GM21576 (cell line): ENCODE data around the gene TCF21.
"Not testable (repeated sequence)": the region's sequence is repeated elsewhere in the genome, so short reads cannot be mapped to it uniquely, and the experiment has no call there.

Source experiments
- ATAC-seq: cut with Tn5 transposase; IDR thresholded peaks from one replicate; pipeline ENCODE4 v1.9.1; 2021; ENCODE audit warnings: mild to moderate bottlenecking, moderate library complexity; ENCODE audit not compliant: unreplicated experiment

Gene TCF21

DNA sequence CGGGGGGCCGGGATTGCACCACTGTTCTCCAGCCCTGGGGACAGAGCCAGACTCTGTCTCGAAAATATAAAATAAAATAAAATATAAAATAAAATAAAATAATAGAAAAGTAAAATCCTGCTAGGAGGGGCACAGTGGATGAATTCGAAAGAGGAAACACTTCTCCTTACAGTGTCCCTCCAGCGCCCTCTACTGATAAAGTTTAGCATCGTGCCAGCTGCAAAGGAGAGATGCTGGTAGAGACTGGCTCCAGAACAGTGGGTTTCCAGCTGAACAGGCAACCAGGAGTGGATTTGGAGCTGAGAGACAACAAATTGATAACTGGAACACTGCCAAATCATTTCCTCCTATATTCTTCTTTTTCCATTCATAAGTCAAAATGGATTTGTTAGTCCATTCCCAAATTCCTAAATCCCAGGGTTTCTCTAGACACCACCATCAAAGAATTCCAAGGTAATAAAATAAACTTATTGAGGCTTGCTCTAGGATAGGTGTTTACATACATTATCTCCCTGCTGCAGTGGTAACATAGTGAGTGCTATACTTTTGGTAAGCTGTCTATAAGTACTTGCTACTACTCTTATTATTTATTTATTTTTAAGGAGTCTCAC lies 32.4 kb downstream of the TCF21 start:
- peak; percentile 52 for ATAC-seq

DNA sequence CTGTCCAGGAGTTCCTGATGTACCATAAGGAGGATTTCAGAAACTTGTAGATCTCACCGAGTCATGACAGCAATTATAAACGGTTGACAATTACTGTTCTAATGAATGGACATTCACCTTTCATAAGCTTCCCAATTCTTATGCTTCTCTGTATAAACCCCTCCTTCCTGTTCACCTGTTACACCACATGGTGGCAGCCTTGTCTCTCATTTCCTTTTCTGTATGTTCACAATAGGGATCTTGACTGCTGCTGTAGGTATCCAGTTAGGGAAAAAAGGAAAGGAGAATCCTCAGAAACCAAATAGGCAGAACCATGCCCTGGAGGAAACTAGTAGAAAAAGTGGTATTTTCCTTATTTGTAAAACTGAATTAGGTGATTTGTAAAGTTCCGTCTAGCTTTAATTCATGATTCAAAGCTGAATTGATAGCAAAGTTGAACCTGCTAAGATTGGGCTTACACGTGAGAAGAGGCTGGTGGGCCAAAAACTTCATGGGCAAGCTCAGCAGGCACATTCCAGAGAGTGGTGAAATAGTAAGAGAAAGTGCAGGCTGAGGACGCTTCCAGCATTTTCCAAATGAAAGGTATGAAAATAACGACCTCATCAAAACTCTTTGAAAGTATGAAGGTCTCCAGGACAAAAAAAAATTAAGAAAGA lies 35.2 kb downstream of the TCF21 start:
- ATAC-seq = peak; percentile 87

DNA sequence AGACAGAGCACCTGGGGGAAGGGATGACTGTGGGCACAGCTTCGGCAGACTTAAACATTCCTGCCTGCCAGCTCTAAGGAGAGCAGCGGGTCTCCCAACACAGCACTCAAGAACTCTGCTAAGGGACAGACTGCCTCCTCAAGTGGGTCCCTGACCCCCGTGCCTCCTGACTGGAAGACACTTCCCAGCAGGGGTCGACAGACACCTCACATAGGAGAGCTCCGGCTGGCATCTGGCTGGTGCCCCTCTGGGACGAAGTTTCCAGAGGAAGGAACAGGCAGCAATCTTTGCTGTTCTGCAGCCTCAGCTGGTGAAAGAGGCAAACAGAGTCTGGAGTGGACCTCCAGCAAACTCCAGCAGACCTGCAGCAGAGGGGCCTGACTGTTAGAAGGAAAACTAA lies 42.3 kb downstream of the TCF21 start:
- not testable (repeated sequence) for ATAC-seq

DNA sequence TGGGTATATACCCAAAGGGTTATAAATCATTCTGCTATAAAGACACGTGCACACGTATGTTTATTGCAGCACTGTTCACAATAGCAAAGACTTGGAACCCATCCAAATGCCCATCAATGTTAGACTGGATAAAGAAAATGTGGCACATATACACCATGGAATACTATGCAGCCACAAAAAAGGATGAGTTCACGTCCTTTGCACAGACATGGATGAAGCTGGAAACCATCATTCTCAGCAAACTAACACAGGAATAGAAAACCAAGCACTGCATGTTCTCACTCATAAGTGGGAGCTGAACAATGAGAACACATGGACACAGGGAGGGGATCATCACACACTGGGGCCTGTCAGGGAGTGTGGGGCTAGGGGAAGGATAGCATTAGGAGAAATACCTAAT lies 47.4 kb downstream of the TCF21 start:
- ATAC-seq = not testable (repeated sequence)

DNA sequence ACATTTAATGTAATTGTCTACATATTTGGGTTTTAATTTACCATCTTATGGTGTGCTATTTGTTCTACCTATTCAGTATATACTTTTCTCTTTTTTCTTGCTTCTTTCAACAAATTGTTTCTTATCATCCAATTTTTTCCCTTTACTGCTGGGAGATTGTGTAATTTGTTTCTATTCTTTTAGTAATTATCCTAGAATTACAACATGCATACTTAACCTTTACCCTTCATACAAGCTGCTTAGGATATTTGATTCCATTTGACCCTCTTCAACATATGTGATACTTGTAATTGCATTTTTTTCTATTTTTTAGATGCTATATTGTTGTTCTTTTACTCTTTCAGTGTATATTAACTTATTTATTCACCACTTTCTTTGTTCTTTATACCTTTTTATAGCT lies 49.0 kb downstream of the TCF21 start:
- no peak for ATAC-seq

DNA sequence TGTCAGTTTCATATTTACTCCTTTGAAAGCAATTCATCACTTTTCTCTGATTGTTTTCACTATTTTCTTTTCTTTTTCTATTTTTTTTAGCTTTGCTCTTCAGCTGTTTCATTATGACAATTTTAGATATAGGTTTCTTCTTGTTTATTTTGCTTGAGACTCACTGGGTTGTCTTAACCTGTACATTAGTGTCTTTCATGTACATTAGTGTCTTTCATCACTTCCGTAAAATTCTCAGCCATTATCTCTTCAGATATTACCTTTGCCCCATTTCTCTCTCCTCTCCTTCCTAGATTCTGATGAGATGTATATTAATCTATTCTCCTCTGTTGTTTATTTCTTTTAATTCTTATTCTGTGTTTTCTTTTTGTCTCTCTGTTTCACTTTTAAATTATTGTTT lies 49.6 kb downstream of the TCF21 start:
- no peak for ATAC-seq

DNA sequence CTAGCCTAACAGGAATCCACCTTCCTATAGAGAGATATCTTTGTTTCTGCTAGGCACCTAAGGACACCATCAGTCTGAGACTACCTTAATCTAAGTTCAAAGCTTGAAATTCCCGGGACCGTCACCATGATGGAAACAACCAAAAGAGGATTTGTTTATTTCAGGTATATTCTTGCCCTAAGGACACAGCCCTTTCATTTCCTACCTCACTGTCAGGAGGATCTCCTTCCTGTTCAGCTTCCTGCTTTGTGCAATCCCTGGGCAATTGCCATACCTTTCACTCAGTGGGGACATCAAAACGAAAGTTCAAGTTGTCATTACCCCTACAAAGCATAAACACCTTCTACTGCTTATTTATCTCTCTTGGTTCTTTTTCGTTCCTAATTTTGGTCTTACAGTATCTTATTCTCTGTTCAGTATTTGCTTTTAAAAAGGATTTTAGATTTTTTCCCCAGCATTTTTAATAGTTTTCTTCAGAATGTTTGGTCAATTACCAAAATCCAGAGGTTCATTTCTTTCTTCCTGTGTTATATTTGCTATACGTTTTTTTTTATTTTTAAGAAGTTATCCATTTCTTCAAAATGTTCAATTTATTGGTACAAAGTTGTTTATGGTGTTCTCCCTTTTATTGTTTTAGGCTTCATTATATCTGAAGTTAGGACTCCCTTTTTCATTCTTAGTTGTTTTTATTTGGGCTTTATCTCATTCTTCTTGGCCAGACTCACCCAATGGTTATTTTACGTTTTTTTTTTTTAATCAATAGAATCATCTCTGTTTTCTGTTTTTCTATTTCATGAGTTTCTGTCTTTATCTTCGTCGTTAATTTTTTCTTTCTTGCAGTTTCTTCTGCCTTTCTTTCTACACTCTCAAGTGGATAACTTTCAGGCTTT lies 51.1 kb downstream of the TCF21 start:
- ATAC-seq = no peak
